T-helper 2 cell treated with Interferon-gamma antibody and Interleukin-4, amounts not matched to agents 100 ng/mL and 5 ng/mL, for 36 hours (primary cell): ENCODE data around the gene TBKBP1. TPM values are rescaled to one million over a fixed set of nuclear protein-coding genes. Genes with fewer than 3 reads are reported as not detected.

ENCODE experiments used
- intact Hi-C: fragments of 100-400 bp; cut with micrococcal nuclease; formaldehyde crosslinking; loops from one replicate; pipeline ENCODE4 v1.15.1; 2023
- total RNA-seq: library from RNA; stranded (reverse); gene quantifications from 2 replicates; pipeline ENCODE4 v1.2.3, GENCODE V29; 2022

TBKBP1 gene
- 1.2 and 1.7 TPM in 2 replicates for total RNA-seq

- intact Hi-C loops = no loop called here
Observed at GRCh38 chr17:47693731-47694580, at the start of gene TBKBP1. Gene TBKBP1 (plus strand): TSS chr17:47694161. CDS start chr17:47696113, 1,952 bp downstream.

- intact Hi-C loops = no loop called here
Observed at GRCh38 chr17:47644324-47644723, 49.6 kb upstream of the TBKBP1 start.

GRCh38 chr17:47649153-47649971 is 44.6 kb upstream of the TBKBP1 start, which contains the start of gene KPNB1:
Gene KPNB1 (plus strand): TSS chr17:47649919. CDS start chr17:47650245, 326 bp downstream.
- intact Hi-C loops = loop anchor here (1.0 to 5.0 kb wide), 4 partner anchors 11 to 462 kb away; partner anchors contain the start of genes CDC27, LRRC46, MRPL10 and SP2

- intact Hi-C loops = loop anchor here (1.0 to 5.0 kb wide), 4 partner anchors 10 to 463 kb away; partner anchors contain the start of genes CDC27, LRRC46, MRPL10 and SP2
Observed at GRCh38 chr17:47649972-47650524, 43.9 kb upstream of the TBKBP1 start.

- intact Hi-C loops = no loop called here
Observed at GRCh38 chr17:47650525-47651522, 43.1 kb upstream of the TBKBP1 start.

- intact Hi-C loops = no loop called here
Observed at GRCh38 chr17:47651704-47652103, 42.3 kb upstream of the TBKBP1 start.

- intact Hi-C loops = no loop called here
Observed at GRCh38 chr17:47652570-47652969, 41.4 kb upstream of the TBKBP1 start.

- intact Hi-C loops = no loop called here
Observed at GRCh38 chr17:47653442-47653841, 40.5 kb upstream of the TBKBP1 start.

- intact Hi-C loops = no loop called here
Observed at GRCh38 chr17:47654991-47655390, 39.0 kb upstream of the TBKBP1 start.

GRCh38 chr17:47660064-47660492 is 33.9 kb upstream of the TBKBP1 start:
- intact Hi-C loops = loop anchor here (1.0 to 5.0 kb wide), 2 partner anchors 11 to 72 kb away; partner anchors contain the start of genes KPNB1 and TBX21

- intact Hi-C loops = loop anchor here (1.0 to 5.0 kb wide), 2 partner anchors 68 to 138 kb away; partner anchors contain the start of gene TBX21
Observed at GRCh38 chr17:47663912-47664623, 29.9 kb upstream of the TBKBP1 start.

GRCh38 chr17:47664624-47664941 is 29.4 kb upstream of the TBKBP1 start:
- intact Hi-C loops = loop anchor here (1.0 to 5.0 kb wide), 2 partner anchors 68 to 138 kb away; partner anchors contain the start of gene TBX21

GRCh38 chr17:47665655-47666054 is 28.3 kb upstream of the TBKBP1 start:
- intact Hi-C loops = no loop called here

GRCh38 chr17:47669081-47669480 is 24.9 kb upstream of the TBKBP1 start:
- intact Hi-C loops = no loop called here

- intact Hi-C loops = no loop called here
Observed at GRCh38 chr17:47670064-47670463, 23.9 kb upstream of the TBKBP1 start.

GRCh38 chr17:47674499-47674898 is 19.5 kb upstream of the TBKBP1 start:
- intact Hi-C loops = no loop called here

GRCh38 chr17:47675380-47676198 is 18.4 kb upstream of the TBKBP1 start:
- intact Hi-C loops = no loop called here

GRCh38 chr17:47676199-47676472 is 17.8 kb upstream of the TBKBP1 start:
- intact Hi-C loops = no loop called here
